ENCODE data around the gene RFX5.

RFX5 gene

DNA sequence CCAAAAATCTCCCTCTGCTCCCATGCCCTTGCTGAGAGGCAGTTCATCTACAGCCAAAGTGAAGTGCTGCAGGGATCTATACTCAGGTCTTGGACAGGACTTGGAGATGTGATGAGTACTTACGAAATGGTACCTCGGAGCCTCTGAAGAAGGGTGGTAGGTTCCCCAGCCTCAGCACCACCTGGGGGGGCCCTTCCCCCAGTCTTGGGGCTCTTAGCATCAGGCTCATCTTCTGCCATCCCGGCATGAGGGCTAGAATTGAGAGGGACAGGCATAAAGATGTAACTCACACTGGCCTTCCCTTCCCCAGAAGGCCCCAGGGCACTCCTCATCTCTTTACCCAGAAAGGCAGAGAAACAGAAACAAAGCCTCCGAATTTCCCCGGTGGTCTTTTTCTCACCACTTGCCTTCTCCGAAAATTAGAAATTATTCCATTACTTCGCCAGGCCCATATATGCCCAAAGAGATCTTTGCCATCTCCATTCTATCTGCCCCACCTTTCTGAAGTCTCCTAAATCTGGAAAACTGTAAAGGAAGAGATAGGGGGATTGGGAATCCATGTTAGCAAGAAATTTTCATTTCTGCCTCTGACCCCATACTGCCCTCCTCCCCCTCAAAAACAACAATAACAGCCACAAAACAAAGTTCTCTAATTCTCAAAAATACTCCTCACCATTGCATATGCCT, 827 bp downstream of the RFX5 start:
- TF ChIP-seq, protein P1, sequence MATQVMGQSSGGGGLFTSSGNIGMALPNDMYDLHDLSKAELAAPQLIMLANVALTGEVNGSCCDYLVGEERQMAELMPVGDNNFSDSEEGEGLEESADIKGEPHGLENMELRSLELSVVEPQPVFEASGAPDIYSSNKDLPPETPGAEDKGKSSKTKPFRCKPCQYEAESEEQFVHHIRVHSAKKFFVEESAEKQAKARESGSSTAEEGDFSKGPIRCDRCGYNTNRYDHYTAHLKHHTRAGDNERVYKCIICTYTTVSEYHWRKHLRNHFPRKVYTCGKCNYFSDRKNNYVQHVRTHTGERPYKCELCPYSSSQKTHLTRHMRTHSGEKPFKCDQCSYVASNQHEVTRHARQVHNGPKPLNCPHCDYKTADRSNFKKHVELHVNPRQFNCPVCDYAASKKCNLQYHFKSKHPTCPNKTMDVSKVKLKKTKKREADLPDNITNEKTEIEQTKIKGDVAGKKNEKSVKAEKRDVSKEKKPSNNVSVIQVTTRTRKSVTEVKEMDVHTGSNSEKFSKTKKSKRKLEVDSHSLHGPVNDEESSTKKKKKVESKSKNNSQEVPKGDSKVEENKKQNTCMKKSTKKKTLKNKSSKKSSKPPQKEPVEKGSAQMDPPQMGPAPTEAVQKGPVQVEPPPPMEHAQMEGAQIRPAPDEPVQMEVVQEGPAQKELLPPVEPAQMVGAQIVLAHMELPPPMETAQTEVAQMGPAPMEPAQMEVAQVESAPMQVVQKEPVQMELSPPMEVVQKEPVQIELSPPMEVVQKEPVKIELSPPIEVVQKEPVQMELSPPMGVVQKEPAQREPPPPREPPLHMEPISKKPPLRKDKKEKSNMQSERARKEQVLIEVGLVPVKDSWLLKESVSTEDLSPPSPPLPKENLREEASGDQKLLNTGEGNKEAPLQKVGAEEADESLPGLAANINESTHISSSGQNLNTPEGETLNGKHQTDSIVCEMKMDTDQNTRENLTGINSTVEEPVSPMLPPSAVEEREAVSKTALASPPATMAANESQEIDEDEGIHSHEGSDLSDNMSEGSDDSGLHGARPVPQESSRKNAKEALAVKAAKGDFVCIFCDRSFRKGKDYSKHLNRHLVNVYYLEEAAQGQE (IDR thresholded peaks at IDR 0.05; ENCODE audit: insufficient replicate concordance, low read depth), result no peak
- TF ChIP-seq SPI1 (IDR thresholded peaks at IDR 0.05; ENCODE audit: borderline replicate concordance, low read depth) (no peak), GABPA (IDR thresholded peaks at IDR 0.05; ENCODE audit: low read depth) (no peak)
- DNase-seq (ENCODE audit: low read depth in 1 of 2, low spot score in 1 of 2), result no peak
- Histone ChIP-seq H3K4me3 (replicated peaks; ENCODE audit: insufficient read depth, low read length) (peak overlapping the region; percentile 69), H3K27me3 (ENCODE audit: insufficient read depth, poor library complexity, severe bottlenecking) (no peaks in the 10 kb centered on the region), H3K27ac (replicated peaks) (peak overlapping the region; percentile 95)

DNA sequence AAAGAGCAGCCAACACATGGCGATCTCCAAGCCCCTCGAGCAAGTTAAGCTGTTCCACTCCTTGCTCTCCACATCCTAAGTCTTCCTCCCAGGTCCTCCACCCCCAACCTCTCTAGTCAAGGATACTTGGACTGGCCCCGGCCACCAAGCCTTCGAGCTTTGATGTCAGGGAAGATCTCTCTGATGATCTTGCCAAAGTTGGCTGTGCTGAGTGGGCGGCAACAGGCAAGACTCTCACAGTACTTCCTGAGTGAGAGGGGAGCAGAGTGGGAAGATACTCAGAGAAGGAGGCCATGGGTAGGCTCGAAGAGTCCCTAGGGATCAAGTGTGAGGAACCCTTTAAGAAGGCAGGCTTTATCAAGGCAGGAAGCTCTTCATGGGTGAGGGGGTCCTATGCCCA, 2.8 kb downstream of the RFX5 start:
- TF ChIP-seq GABPA (IDR thresholded peaks at IDR 0.05; ENCODE audit: low read depth), result no peak
- no peak for TF ChIP-seq POLR2AphosphoS5 (IDR thresholded peaks at IDR 0.05; ENCODE audit: low read depth)
- no peak for TF ChIP-seq SPI1 (IDR thresholded peaks at IDR 0.05; ENCODE audit: borderline replicate concordance, low read depth)
- TF ChIP-seq, protein P1 (IDR thresholded peaks at IDR 0.05; ENCODE audit: insufficient replicate concordance, low read depth), result no peak
- TF ChIP-seq, protein P2, sequence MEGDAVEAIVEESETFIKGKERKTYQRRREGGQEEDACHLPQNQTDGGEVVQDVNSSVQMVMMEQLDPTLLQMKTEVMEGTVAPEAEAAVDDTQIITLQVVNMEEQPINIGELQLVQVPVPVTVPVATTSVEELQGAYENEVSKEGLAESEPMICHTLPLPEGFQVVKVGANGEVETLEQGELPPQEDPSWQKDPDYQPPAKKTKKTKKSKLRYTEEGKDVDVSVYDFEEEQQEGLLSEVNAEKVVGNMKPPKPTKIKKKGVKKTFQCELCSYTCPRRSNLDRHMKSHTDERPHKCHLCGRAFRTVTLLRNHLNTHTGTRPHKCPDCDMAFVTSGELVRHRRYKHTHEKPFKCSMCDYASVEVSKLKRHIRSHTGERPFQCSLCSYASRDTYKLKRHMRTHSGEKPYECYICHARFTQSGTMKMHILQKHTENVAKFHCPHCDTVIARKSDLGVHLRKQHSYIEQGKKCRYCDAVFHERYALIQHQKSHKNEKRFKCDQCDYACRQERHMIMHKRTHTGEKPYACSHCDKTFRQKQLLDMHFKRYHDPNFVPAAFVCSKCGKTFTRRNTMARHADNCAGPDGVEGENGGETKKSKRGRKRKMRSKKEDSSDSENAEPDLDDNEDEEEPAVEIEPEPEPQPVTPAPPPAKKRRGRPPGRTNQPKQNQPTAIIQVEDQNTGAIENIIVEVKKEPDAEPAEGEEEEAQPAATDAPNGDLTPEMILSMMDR (IDR thresholded peaks at IDR 0.05; ENCODE audit: insufficient read depth, low read length), result no peak
- Histone ChIP-seq H3K4me3 (replicated peaks; ENCODE audit: insufficient read depth, low read length) (no peak overlapping the region), H3K27ac (replicated peaks) (no peak overlapping the region), H3K27me3 (ENCODE audit: insufficient read depth, poor library complexity, severe bottlenecking) (no peaks in the 10 kb centered on the region)
- DNase-seq (ENCODE audit: low read depth in 1 of 2, low spot score in 1 of 2), result no peak

DNA sequence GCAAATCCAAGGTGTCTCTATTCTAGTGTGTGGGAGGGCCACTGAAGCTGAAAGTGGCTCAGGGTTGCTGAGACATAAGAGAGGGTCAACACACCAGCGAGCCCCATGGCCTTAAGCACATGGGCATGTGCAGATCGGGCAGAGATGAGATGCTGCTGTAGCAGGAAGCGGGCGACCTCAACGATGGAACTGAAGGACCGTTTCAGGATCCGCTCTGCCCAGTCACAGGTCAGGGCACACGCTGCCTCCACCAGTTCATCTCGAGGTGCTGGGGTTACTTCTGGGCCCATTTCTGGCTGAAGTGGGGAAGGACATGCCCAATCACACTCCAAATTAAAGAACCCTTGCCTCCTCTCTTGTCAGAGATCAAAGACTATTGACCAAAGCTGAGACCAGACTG, 3.5 kb downstream of the RFX5 start:
- TF ChIP-seq SPI1 (IDR thresholded peaks at IDR 0.05; ENCODE audit: borderline replicate concordance, low read depth), result no peak
- TF ChIP-seq, protein P2 (IDR thresholded peaks at IDR 0.05; ENCODE audit: insufficient read depth, low read length), result no peak
- TF ChIP-seq, protein P1 (IDR thresholded peaks at IDR 0.05; ENCODE audit: insufficient replicate concordance, low read depth), result no peak
- TF ChIP-seq GABPA (IDR thresholded peaks at IDR 0.05; ENCODE audit: low read depth), result no peak
- TF ChIP-seq POLR2AphosphoS5 (IDR thresholded peaks at IDR 0.05; ENCODE audit: low read depth), result no peak
- DNase-seq (ENCODE audit: low read depth in 1 of 2, low spot score in 1 of 2), result no peak
- Histone ChIP-seq H3K27me3 (ENCODE audit: insufficient read depth, poor library complexity, severe bottlenecking) (no peaks in the 10 kb centered on the region), H3K4me3 (replicated peaks; ENCODE audit: insufficient read depth, low read length) (no peak overlapping the region), H3K27ac (replicated peaks) (no peak overlapping the region)
